GM21447 (cell line): ENCODE data around the gene ME3.

Experiments used
- ATAC-seq: cut with Tn5 transposase; IDR thresholded peaks from one replicate; pipeline ENCODE4 v1.9.1; 2021; ENCODE audit not compliant: unreplicated experiment

Gene ME3

GRCh38 chr11:86396396-86396795 is 276.0 kb downstream of the ME3 start:
- ATAC-seq: no peak

- ATAC-seq: no peak
These were observed 277.3 kb downstream of the ME3 start for GRCh38 chr11:86395061-86395551.
